ENCODE measurements around the gene SLC34A3.

GRCh38 chr9:137236936-137237421 is 6.3 kb downstream of the SLC34A3 start:
- TF ChIP-seq CTCF (conservative IDR thresholded peaks at IDR 0.05; ENCODE audit: low read length) (no peak), EZH2phosphoT487 (IDR thresholded peaks at IDR 0.05; ENCODE audit: borderline replicate concordance, low read depth, low read length) (no peak)
